Stimulated activated CD4-positive, alpha-beta T cell treated with anti-CD3 and anti-CD28 coated beads, Interleukin-2, amount 100 ng/mL, for 24 hours (primary cell): Measurements from ENCODE around the gene ZNF296.
"Not testable (repeated sequence)": the region's sequence is repeated elsewhere in the genome, so short reads cannot be mapped to it uniquely, and the experiment has no call there.

Experiments used
- DNase-seq, 2 donors: peaks; one replicate each; pipeline ENCODE4 v3.0.0-alpha.2; 2020

ZNF296 gene

DNA sequence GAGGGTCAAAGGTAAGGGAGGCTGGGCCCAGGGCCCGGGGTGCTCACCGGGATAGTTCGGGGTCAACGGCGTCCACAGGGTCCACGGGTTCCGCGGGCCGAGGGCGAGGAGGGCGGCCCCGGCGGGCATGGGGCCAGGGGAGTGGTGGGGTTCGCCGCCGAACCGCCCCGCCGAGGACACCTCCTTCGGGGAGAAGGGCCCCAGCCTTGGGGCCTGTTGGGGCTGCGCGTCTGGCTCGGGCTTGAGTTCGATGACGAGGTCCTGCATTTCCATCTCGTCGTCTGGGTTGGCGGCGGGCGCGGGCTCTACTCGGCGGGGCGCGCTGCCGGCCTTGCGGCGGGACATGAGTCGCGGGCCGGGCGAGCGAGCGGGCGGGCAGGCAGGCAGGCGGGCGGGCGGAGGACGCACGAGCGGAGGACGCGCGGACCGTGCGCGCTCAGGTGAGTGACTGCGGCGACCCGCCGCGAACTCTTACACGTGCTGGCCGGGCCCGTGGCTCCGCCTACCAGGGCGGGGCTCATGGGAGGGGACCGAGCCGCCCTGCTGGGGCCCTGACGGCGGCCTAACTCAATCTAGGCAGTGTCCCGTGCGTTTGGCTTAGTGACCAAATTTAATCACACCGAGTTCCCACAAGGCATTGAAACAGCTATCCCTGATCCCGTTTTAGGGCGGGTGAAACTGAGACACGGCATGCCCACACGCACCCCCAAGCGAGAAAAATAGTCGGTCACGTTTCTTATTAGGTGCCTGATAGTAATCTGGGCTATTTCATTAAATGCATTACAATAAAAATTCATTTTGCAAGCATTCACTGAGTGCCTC lies at the start of gene ZNF296:
ZNF296 (minus strand) TSS at position 450 of the 822 bp plus-strand sequence; CDS start at position 345, 105 bp downstream.
- peak; percentile 82 to 89 for DNase-seq

DNA sequence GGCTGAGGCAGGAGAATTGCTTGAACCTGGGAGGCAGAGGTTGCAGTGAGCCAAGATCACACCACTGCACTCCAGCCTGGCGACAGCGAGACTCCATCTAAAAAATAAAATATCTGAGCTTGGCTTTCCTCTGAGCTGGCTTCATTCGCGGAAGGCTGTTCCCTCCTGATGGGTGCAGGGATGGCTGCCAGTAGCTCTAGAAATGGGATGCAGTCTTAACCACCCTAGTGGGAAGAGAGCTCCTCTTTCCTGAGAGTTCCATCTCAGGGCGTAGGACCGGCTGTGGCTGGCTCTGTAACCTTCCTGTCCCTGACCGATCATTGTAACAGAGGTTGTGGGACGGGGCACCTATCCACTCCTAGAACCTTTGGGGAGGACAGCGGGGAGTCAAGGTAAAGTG lies 49.1 kb upstream of the ZNF296 start:
- DNase-seq = no peak

DNA sequence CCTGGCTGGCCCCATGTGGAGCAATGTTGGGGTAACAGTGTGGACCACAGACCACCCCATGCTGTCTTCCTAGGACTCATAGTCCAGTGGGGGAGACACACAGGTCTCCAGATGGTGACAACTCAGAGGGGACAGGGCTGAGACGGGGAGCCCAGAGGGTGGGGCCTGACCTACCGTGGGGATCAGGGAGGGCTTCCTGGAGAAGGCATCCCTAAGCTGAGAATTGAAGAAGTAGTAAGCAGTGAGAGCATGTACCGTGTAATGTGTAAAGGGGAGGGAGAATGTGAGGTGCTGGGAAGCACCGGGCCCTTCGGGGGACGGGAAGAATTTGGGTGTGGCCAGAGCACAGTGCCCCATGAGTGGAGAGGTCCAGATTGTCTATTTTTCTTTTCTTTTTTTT lies 47.7 kb upstream of the ZNF296 start:
- DNase-seq = no peak

GRCh38 chr19:45123440-45123850 lies 47.2 kb upstream of the ZNF296 start:
- DNase-seq = no peak

GRCh38 chr19:45122832-45123231 lies 46.6 kb upstream of the ZNF296 start:
- DNase-seq = no peak

DNA sequence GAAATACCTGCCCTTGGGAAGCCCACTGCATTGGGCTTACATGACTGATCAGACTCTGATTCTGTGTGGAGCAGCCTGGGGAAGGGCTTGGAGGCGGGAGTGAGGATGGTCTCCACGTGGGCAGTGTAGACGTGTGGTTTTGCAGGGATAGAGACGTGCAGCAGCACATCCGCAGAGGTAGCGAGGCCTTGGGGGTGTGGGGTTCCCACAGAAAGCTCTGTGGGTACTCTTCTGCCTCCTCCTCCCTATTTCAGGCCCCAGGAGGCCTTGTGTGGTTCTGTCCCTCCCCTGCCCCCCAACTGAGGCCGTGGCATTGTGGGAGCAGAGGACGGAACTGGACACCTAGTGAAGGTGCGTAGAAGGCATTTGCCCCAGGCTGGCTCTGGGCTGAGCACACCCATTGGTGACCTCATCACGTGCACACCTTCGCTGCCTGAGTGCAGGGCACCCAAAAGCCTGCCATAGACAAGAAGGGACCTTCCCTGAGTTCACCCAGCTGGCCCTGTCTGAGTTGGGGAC lies 45.6 kb upstream of the ZNF296 start:
- no peak for DNase-seq

- DNase-seq = no peak
Observed at GRCh38 chr19:45119582-45119981, 43.3 kb upstream of the ZNF296 start.

DNA sequence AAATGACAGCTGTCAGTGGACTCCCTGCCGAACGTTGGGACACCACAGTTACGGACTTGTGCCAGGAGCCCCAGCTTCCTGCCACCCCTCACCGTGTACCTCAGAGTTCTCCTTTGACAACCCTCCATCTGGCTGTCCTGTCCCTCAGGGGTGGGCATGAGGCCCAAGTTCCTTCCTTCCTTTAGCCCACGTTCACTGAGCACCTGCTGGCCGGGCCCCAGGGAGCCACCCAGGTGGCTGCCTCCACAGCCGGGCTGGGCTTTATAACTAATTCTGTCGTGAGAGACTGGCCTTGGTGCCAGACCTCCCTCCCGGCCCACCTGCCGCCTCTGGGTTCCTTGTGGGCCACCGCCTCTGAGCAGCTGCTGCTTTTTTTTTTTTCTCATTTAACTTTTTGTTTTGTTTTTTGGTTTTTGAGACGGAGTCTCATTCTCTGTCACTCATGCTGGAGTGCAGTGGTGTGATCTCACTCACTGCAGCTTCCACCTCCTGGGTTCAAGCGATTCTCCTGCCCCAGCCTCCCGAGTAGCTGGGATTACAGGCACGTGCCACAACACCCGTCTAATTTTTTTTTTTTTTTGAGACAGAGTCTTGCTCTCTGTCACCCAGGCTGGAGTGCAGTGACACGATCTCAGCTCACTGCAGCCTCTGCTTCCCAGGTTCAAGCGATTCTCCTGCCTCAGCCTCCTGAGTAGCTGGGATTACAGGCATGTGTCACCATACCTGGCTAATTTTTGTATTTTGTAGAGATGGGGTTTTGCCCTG lies 42.5 kb upstream of the ZNF296 start:
- not testable (repeated sequence) for DNase-seq

GRCh38 chr19:45118106-45118505 lies 41.8 kb upstream of the ZNF296 start:
- DNase-seq = no peak

- DNase-seq = no peak
Observed at GRCh38 chr19:45117671-45118070, 41.4 kb upstream of the ZNF296 start.

DNA sequence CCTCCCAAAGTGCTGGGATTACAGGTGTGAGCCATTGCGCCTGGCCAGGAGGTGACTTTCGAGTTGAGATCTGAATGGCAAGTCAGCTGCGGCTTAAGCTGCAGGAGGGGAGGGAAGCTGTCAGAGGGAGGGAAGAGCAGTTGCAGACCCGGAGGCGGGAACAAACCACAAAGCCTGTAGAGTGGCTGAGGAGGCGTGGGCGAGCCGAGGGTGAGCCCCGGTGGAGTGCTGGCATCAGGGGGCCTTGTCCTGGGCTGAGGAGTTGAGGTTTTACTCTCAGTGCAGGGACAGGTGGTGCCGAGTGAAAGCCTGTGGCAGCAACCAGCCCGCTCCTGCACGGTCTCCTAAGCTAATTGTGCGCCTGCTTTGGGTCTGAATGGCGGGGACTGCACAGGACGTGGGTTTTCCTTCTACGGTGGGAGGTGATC lies 40.9 kb upstream of the ZNF296 start:
- DNase-seq = peak; percentile 66 to 76

DNA sequence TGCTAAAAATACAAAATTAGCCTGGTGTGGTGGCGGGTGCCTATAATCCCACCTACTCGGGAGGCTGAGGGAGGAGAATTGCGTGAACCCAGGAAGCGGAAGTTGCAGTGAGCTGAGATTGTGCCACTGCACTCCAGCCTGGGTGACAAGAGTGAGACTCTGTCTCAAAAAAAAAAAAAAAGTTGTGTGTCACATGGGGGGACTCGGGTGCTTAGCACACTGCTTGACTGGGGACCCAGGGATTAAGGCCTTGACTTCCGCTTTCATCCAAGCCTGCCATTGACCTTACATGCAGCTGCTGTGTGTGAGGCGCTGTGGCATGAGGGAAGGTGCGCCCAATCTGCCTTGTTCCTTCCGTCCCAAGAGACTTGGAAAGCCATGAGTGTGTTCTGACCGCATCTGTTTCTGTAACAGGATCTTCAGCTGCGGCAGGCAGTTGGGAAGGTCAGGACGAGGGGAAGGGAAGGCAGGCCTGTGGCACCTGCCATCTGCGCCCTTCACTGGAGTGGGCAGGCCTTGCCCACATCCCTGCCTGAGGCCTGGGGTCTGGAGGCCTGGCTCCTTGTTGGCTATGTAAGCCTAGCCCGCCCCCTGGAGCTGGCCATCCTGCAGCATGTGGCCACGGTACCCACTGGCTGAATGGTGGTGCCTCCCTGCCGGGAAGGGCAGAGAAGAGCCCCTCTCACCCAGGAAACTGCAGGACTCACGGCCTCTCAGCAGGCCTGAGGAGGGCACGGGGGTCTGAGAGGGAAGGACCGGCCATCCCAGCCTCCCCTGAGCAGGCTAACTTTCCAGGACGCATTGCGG lies 39.7 kb upstream of the ZNF296 start:
- no peak for DNase-seq

- no peak for DNase-seq
Observed at GRCh38 chr19:45114116-45114515, 37.8 kb upstream of the ZNF296 start.

GRCh38 chr19:45113628-45114027 lies 37.4 kb upstream of the ZNF296 start:
- DNase-seq = no peak

DNA sequence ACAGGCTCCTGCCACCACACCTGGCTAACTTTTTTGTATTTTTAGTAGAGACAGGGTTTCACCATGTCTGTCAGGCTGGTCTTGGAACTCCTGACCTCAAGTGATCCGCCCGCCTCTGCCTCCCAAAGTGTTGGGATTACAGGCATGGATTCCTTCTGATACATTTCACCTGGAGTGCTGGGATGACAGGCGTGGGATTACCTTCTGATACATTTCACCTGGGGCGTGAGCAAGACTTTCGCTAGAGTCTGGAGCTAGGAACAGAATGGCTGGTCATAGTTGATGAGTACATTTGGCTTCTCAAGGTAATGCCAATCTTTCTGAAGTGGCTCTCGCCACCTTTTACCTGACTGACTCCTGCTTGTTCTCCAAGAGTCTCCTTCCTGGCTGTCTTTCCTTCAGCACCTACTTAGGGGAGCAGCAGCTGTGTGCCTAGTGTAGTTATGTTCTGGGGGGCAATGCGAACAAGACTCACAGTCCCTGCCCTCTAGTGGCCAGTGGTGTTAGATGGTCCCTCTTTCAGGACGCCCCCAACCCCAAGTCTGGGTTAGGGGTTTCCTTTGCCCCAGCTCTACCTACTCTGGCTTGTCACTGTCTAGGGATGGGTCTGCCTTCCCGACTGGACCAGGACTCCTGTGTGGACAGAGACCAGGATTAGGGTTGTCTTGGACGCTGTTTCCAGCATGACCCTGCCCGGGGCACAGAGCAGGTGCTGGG lies 36.0 kb upstream of the ZNF296 start:
- no peak for DNase-seq

DNA sequence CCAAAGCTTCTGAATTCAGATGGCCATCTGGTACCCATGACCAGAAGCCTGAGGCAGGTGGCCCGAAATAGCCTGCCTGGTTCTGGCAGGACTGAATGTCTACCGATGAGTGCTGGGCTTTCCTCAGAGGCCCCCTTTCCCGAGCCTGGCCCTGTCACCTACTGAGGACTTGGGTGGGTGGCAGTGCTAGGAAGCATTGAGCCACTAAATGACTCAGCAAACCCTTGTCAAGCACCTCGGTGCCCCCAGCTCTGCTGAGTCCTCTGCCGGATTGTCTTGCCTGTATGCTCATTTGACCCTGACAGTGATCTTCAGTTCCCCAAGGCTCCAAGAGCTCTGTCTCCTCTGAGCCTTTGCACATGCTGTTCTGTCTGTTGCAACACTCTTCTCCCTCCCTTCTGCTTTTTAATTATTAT lies 34.6 kb upstream of the ZNF296 start:
- no peak for DNase-seq

DNA sequence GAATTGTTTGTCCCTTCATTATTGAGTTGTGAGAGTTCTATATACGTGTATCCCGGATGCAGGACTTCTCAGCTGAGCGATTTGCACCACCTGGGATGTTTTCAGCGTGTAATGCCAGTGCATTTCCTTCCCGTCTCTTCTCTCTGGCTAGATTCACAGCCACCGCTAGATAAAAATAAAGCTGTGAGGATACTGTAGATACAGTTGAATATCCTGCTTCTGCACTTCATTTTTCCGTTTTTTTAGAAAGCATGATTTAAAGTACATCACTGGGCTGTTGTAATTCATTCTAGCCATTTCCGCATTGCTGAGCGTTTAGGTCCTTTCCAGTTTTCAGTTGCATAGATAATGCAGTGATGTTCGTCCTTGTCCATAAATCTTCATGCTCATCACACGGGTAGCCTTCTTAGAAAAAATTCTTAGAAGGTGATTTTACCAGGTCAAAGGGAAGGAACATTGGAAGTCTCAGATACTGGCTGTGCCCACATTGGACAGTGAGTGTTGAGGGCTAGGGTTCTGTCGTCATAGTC lies 31.4 kb upstream of the ZNF296 start:
- DNase-seq = no peak

- not testable (repeated sequence) for DNase-seq
Observed at GRCh38 chr19:45106363-45106762, 30.1 kb upstream of the ZNF296 start.

DNA sequence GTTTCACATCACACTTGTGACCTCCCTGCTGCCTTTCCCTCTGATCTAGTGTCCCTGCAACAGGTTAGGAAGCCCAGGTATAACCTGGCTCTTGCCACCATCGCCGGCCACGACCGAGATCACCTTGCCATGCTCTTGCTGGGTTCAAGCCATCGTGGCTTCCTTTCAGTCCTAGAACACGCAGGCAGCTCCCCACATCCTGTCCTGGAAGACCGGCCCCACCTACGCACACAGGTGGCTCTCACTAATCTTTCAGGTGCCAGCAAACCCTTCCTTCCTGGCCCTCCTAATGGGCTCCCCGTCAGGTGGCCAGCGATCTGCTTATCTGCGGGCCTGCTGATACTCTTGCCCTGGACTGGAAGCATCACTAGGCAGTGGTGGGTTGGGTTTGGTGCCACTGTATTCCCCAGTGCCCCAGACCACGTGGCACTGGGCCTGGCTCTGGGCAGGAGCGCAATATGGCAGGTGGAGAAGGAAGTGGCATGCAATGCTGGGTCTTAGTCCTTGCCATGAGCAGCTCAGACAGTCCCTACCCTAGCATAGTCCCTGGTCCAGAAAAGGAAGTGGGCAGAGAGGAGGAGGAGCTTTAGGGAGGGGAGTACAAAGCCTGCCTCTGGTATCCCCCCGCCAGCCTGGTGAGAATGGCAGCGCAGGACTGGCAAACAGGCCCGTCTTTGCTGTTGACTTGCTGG lies 28.5 kb upstream of the ZNF296 start:
- DNase-seq = no peak

DNA sequence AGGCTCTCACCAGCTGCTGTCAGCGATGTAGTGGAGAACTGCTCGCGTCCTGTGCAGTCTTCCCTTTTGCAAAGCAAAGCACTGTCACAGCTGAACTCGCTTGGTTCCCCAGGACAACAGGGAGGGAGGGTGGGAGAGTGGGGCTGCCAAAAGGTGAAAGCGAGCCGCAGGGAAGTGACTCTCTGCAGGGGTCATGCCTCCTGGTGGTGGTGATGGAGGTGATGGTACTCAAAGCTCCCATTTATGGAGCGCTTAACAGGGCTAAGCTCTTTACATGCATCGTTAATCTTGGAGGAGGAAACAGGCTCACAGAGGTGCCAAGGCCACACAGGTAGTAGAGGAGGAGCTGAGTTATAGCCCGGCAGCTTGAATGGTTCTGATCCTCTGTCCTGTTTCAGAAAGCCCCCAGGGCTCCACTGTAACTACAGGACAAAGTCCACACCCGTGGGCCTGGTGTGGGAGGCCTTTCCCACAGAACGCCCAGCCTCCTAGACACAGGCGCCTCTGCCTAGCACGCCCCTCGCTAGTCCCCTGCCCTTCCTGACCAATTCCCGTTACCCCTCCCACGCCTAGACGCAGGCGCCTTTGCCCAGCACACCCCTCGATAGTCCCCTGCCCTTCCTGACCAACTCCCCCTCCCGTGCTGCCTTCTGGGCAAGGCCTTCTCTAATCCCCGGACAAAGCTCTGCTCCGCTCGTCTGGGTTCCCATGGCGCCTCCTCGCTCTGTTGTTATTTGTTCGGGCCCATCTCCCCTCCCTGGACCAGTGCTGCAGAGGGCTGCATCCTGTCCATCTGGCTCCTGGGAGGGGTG lies 27.4 kb upstream of the ZNF296 start:
- no peak for DNase-seq

DNA sequence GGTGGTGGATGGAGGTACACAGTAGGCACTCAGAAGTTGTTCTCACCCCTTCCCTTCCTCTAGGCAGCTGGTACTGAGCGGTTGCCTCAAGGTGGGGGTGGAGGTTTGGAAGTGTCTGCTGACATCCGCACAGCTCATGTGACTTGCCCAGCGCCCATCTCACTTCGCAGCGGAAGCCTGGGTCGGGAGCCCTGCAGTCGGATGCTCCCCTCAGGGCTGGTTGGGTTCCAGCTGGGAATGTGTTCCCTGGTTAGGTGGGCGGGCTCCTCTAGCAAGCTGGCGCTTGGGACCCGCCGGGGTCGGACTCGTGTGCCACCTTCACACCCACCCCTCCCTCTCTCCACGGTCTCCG lies 26.9 kb upstream of the ZNF296 start:
- DNase-seq = peak in 1 of 2 donors; percentile 40
